T-cell (primary cell): ENCODE measurements around the gene WASL. TPM values are rescaled to one million over a fixed set of nuclear protein-coding genes. Genes with fewer than 3 reads are reported as not detected.

ENCODE experiments used
- ATAC-seq, 4 experiments: fragments of 200-7000 bp in 3 of 4; fragments of 150-1000 bp in 1 of 4; cut with Tn5 transposase; replicated peaks in 1 of 4; 1 replicate in 3 of 4; 2 replicates in 1 of 4; pipeline ENCODE4 v1.10.0; 2021; ENCODE audit warnings: moderate library complexity in 3 of 4, mild to moderate bottlenecking in 2 of 4, moderate number of reproducible peaks in 1 of 4
- CTCF ChIA-PET, 2 donors: fragments of 300-600 bp; sonication (Branson Sonifier 250); formaldehyde crosslinking; loops; one replicate each; lab custom pipeline; 2022; ENCODE audit warnings: antibody characterized with exemption in 2 of 2; lab: Charles Lee
- POLR2A ChIA-PET, 2 donors: fragments of 300-600 bp; sonication (Branson Sonifier 250); formaldehyde crosslinking; loops; one replicate each; lab custom pipeline; 2022; ENCODE audit warnings: antibody characterized with exemption in 2 of 2; lab: Charles Lee
- DNase-seq, 35 experiments: peaks; one replicate each; pipeline versions ENCODE4 v3.0.0 to v3.0.0-alpha.2; 2013 to 2023
- H3K27ac ChIP-seq: one replicate; pipeline ENCODE4 v1.5.1; 2013; ENCODE audit warnings: low read length
- H3K27me3 ChIP-seq, 2 experiments: replicated peaks in 1 of 2; 1 replicate in 1 of 2; 2 replicates in 1 of 2; pipeline versions ENCODE4 v1.6.1 to v1.7.0; 2013; ENCODE audit warnings: low read length in 1 of 2, mixed read lengths in 1 of 2; ENCODE audit not compliant: control insufficient read depth in 2 of 2, insufficient read depth in 2 of 2; ENCODE audit errors: extremely low read depth in 1 of 2
- H3K36me3 ChIP-seq, 2 donors: 1 replicate in 1 of 2; 2 replicates in 1 of 2; pipeline versions ENCODE4 v1.6.1 to v1.7.0; 2013; ENCODE audit warnings: low read length in 1 of 2; ENCODE audit not compliant: control insufficient read depth in 2 of 2, insufficient read depth in 1 of 2; ENCODE audit errors: extremely low read depth in 1 of 2
- H3K4me1 ChIP-seq, 2 experiments: 1 replicate in 1 of 2; 2 replicates in 1 of 2; pipeline versions ENCODE4 v1.6.1 to v1.7.0; 2013; ENCODE audit warnings: low read length in 2 of 2, mixed read lengths in 1 of 2; ENCODE audit not compliant: insufficient read depth in 2 of 2, control insufficient read depth in 1 of 2; ENCODE audit errors: extremely low read depth in 1 of 2
- H3K4me3 ChIP-seq, 2 donors: 1 replicate in 1 of 2; 2 replicates in 1 of 2; pipeline versions ENCODE4 v1.5.1 to v1.7.0; 2013; ENCODE audit warnings: mild to moderate bottlenecking in 2 of 2, low read length in 1 of 2, moderate library complexity in 1 of 2; ENCODE audit not compliant: control insufficient read depth in 1 of 2; ENCODE audit errors: extremely low read depth in 1 of 2
- H3K9me3 ChIP-seq: 2 replicates; pipeline ENCODE4 v1.7.0; 2013
- H3K27ac Mint-ChIP-seq, 2 donors: one replicate each; pipeline ENCODE4 v1.8.0; 2020 to 2021; ENCODE audit warnings: mild to moderate bottlenecking in 2 of 2, mixed read lengths in 2 of 2
- H3K27me3 Mint-ChIP-seq, 2 donors: one replicate each; pipeline ENCODE4 v1.8.0; 2021 to 2022; ENCODE audit warnings: mixed read lengths in 2 of 2
- H3K36me3 Mint-ChIP-seq: one replicate; pipeline ENCODE4 v1.8.0; 2021; ENCODE audit warnings: mixed read lengths
- H3K4me1 Mint-ChIP-seq, 3 donors: one replicate each; pipeline ENCODE4 v1.8.0; 2020 to 2022; ENCODE audit warnings: mixed read lengths in 3 of 3, mild to moderate bottlenecking in 1 of 3
- H3K4me3 Mint-ChIP-seq, 3 donors: one replicate each; pipeline ENCODE4 v1.8.0; 2020 to 2022; ENCODE audit warnings: mild to moderate bottlenecking in 3 of 3, mixed read lengths in 3 of 3, moderate library complexity in 3 of 3
- H3K9me3 Mint-ChIP-seq, 3 donors: one replicate each; pipeline ENCODE4 v1.8.0; 2020 to 2022; ENCODE audit warnings: mixed read lengths in 3 of 3
- WGBS: methylation state at CpG from one replicate; pipeline ENCODE4 v1.1.5; 2013; ENCODE audit warnings: missing lambda C conversion rate; ENCODE audit not compliant: insufficient coverage; 5-methylcytosine and 5-hydroxymethylcytosine counted together
- total RNA-seq, 35 experiments: library from RNA in 6 of 35; stranded (reverse) in 6 of 35; fragments of 120-200 nt in 1 of 35; gene quantifications; one replicate each; pipeline versions ENCODE4 v1.2.1 to v1.2.4 and lab custom pipeline; 2013 to 2026

WASL gene
- total RNA-seq, 5 donors from 2014 or later (not counting 1 experiment from before 2014, with no cell fraction given) = 9.1 to 12.2 (median 9.8) TPM

- no peaks in the 10 kb centered on the region for H3K4me1 Mint-ChIP-seq
- Histone ChIP-seq H3K9me3 (no peaks in the 10 kb centered on the region), H3K27me3 (no peaks in the 10 kb centered on the region), H3K27ac (no peak overlapping the region), H3K4me3 (no peak overlapping the region), H3K4me1 (no peaks in the 10 kb centered on the region), H3K36me3 (no peaks in the 10 kb centered on the region)
- no peaks in the 10 kb centered on the region for H3K36me3 Mint-ChIP-seq
- DNase-seq = no peak
- POLR2A ChIA-PET = no interaction called here
- H3K27me3 Mint-ChIP-seq = no peaks in the 10 kb centered on the region
- H3K27ac Mint-ChIP-seq = no peak overlapping the region
- CTCF ChIA-PET = no interaction called here
- ATAC-seq = no peak
- no peak overlapping the region for H3K4me3 Mint-ChIP-seq
- 94% methylated on average over 2 of the region's 5 CpGs for WGBS
- H3K9me3 Mint-ChIP-seq = no peaks in the 10 kb centered on the region
Observed at GRCh38 chr7:123673137-123673732, 75.6 kb downstream of the WASL start.

GRCh38 chr7:123669485-123669884 is 79.3 kb downstream of the WASL start:
- ChIA-PET POLR2A (no interaction called here), CTCF (no interaction called here)
- DNase-seq = no peak

GRCh38 chr7:123666492-123666891 is 82.3 kb downstream of the WASL start:
- H3K4me3 Mint-ChIP-seq = no peak overlapping the region
- DNase-seq = no peak
- H3K36me3 Mint-ChIP-seq = no peaks in the 10 kb centered on the region
- no peaks in the 10 kb centered on the region for H3K9me3 ChIP-seq
- peaks cover 0 to 5% of the 10 kb centered on the region in 2 experiments for H3K27me3 ChIP-seq
- POLR2A ChIA-PET = no interaction called here
- peaks cover 17 to 20% of the 10 kb centered on the region in 2 donors for H3K27me3 Mint-ChIP-seq
- no CpG with 5 or more reads among the region's 1 CpG for WGBS
- H3K4me3 ChIP-seq = no peak overlapping the region
- no peak overlapping the region for H3K27ac Mint-ChIP-seq
- no peaks in the 10 kb centered on the region for H3K36me3 ChIP-seq
- ATAC-seq = no peak
- H3K4me1 ChIP-seq = no peaks in the 10 kb centered on the region
- no peak overlapping the region for H3K27ac ChIP-seq
- no peaks in the 10 kb centered on the region for H3K9me3 Mint-ChIP-seq
- H3K4me1 Mint-ChIP-seq = no peaks in the 10 kb centered on the region
- CTCF ChIA-PET = no interaction called here

More at GRCh38 chr7:123669485-123669884, 79.3 kb downstream of the WASL start:
- no peak overlapping the region for H3K27ac ChIP-seq
- Mint-ChIP-seq H3K27me3 (peaks cover 0 to 1% of the 10 kb centered on the region in 2 donors), H3K4me1 (no peaks in the 10 kb centered on the region), H3K36me3 (no peaks in the 10 kb centered on the region), H3K27ac (no peak overlapping the region), H3K4me3 (no peak overlapping the region), H3K9me3 (no peaks in the 10 kb centered on the region)
- H3K27me3 ChIP-seq = peaks cover 0 to under 1% of the 10 kb centered on the region in 2 experiments
- H3K36me3 ChIP-seq = no peaks in the 10 kb centered on the region
- H3K4me3 ChIP-seq = no peak overlapping the region
- no peaks in the 10 kb centered on the region for H3K4me1 ChIP-seq
- H3K9me3 ChIP-seq = no peaks in the 10 kb centered on the region
- no peak for ATAC-seq
- 96% methylated on average over 6 of the region's 7 CpGs for whole genome bisulfite sequencing

- H3K27ac Mint-ChIP-seq = no peak overlapping the region
- Histone ChIP-seq H3K4me1 (no peaks in the 10 kb centered on the region), H3K9me3 (no peaks in the 10 kb centered on the region), H3K27me3 (peaks cover 0 to 7% of the 10 kb centered on the region in 2 experiments), H3K4me3 (no peak overlapping the region), H3K36me3 (no peaks in the 10 kb centered on the region), H3K27ac (no peak overlapping the region)
- DNase-seq (no peak), ATAC-seq (no peak)
- H3K36me3 Mint-ChIP-seq = no peaks in the 10 kb centered on the region
- H3K4me3 Mint-ChIP-seq = no peak overlapping the region
- WGBS = 100% methylated on average over 1 of the region's 1 CpG
- H3K9me3 Mint-ChIP-seq = no peaks in the 10 kb centered on the region
- H3K27me3 Mint-ChIP-seq = peaks cover 21 to 24% of the 10 kb centered on the region in 2 donors
- CTCF ChIA-PET = no interaction called here
- H3K4me1 Mint-ChIP-seq = no peaks in the 10 kb centered on the region
- POLR2A ChIA-PET = no interaction called here
Observed at GRCh38 chr7:123665896-123666295, 82.9 kb downstream of the WASL start.

- WGBS = no CpG with 5 or more reads among the region's 2 CpGs
- Mint-ChIP-seq H3K27ac (no peak overlapping the region), H3K9me3 (no peaks in the 10 kb centered on the region), H3K4me3 (no peak overlapping the region), H3K4me1 (no peaks in the 10 kb centered on the region), H3K36me3 (no peaks in the 10 kb centered on the region), H3K27me3 (peaks cover 24 to 27% of the 10 kb centered on the region in 2 donors)
- Histone ChIP-seq H3K27me3 (peaks cover 0 to 8% of the 10 kb centered on the region in 2 experiments), H3K27ac (no peak overlapping the region), H3K4me3 (no peak overlapping the region), H3K9me3 (no peaks in the 10 kb centered on the region), H3K36me3 (no peaks in the 10 kb centered on the region), H3K4me1 (no peaks in the 10 kb centered on the region)
- ChIA-PET CTCF (no interaction called here), POLR2A (interaction anchor here (0.6 to 1.1 kb wide), 2 partner anchors 21 kb away, joined by 4 to 5 read pairs; no protein-coding TSS in a partner anchor)
- ATAC-seq (no peak), DNase-seq (no peak)
Observed at GRCh38 chr7:123665157-123665556, 83.6 kb downstream of the WASL start.

- peaks cover 30 to 33% of the 10 kb centered on the region in 2 donors for H3K27me3 Mint-ChIP-seq
- no peaks in the 10 kb centered on the region for H3K4me1 ChIP-seq
- 90% methylated on average over 4 of the region's 6 CpGs for WGBS
- no peaks in the 10 kb centered on the region for H3K36me3 ChIP-seq
- no peak overlapping the region for H3K4me3 ChIP-seq
- H3K27ac ChIP-seq = no peak overlapping the region
- DNase-seq = no peak
- ChIA-PET POLR2A (no interaction called here), CTCF (no interaction called here)
- no peaks in the 10 kb centered on the region for H3K36me3 Mint-ChIP-seq
- no peaks in the 10 kb centered on the region for H3K9me3 Mint-ChIP-seq
- H3K4me1 Mint-ChIP-seq = no peaks in the 10 kb centered on the region
- no peak overlapping the region for H3K27ac Mint-ChIP-seq
- ATAC-seq = no peak
- H3K4me3 Mint-ChIP-seq = no peak overlapping the region
- peaks cover 0 to 10% of the 10 kb centered on the region in 2 experiments for H3K27me3 ChIP-seq
- H3K9me3 ChIP-seq = no peaks in the 10 kb centered on the region
Observed at GRCh38 chr7:123663200-123663599, 85.6 kb downstream of the WASL start.
